Endothelial cell of umbilical vein (primary cell): Measurements from ENCODE around the gene PILRB. TPM values are rescaled to one million over a fixed set of nuclear protein-coding genes. Genes with fewer than 3 reads are reported as not detected.

Experiments
- BruUV-seq: library from RNA; stranded (reverse); fragments of 400-500 nt; replicated peaks from 2 replicates; lab custom pipeline; 2021; lab: Mats Ljungman, UMichigan
- CTCF ChIA-PET: fragments of 300-600, 350-600 bp; sonication (Branson Sonifier 250); formaldehyde crosslinking; loops from one replicate; lab custom pipeline; 2021; ENCODE audit warnings: antibody characterized with exemption, inconsistent platforms; lab: Charles Lee
- POLR2A ChIA-PET: fragments of 300-600, 350-600 bp; sonication (Branson Sonifier 250); formaldehyde crosslinking; loops from one replicate; lab custom pipeline; 2021; ENCODE audit warnings: antibody characterized with exemption, inconsistent platforms; lab: Charles Lee
- DNase-seq: peaks from one replicate; pipeline ENCODE4 v3.0.0-alpha.2; 2011; ENCODE audit warnings: low read depth, low spot score
- FAIRE-seq: peaks from 2 replicates; lab custom pipeline; 2011; peaks lifted over from hg19 to GRCh38; lab: Jason Lieb, UNC
- H2AFZ ChIP-seq: 2 replicates; pipeline ENCODE4 v1.6.0; 2012; ENCODE audit warnings: low read depth, low read length, control low read depth, inconsistent platforms
- H3K27ac ChIP-seq: 2 replicates; pipeline ENCODE4 v1.5.1; 2011; ENCODE audit warnings: low read depth, mild to moderate bottlenecking, control low read depth, low read length, moderate library complexity; ENCODE audit not compliant: insufficient read depth
- H3K27me3 ChIP-seq, 2 experiments: 2 replicates each; pipeline versions ENCODE4 v1.6.0 to v1.6.1; 2011; ENCODE audit warnings: low read length in 2 of 2, mixed read lengths in 1 of 2; ENCODE audit not compliant: control insufficient read depth in 2 of 2, insufficient read depth in 2 of 2
- H3K36me3 ChIP-seq, 2 experiments: 2 replicates in 1 of 2; 3 replicates in 1 of 2; pipeline ENCODE4 v1.5.1; 2011; ENCODE audit warnings: low read length in 2 of 2, mild to moderate bottlenecking in 1 of 2, moderate library complexity in 1 of 2; ENCODE audit not compliant: control insufficient read depth in 2 of 2, insufficient read depth in 2 of 2; ENCODE audit errors: extremely low read depth in 1 of 2
- H3K4me1 ChIP-seq: 3 replicates; pipeline ENCODE4 v1.5.1; 2011; ENCODE audit warnings: mild to moderate bottlenecking, low read length; ENCODE audit not compliant: control insufficient read depth, insufficient read depth; ENCODE audit errors: extremely low read depth
- H3K4me2 ChIP-seq: 2 replicates; pipeline ENCODE4 v1.6.1; 2011; ENCODE audit warnings: low read length, control low read depth, mixed read lengths; ENCODE audit not compliant: insufficient read depth
- H3K4me3 ChIP-seq, 3 experiments: fragments of 200-600 bp in 1 of 3; sonication (generic), shearing (Covaris generic) in 1 of 3; replicated peaks in 1 of 3; 2 replicates each; pipeline ENCODE4 v1.5.1; 2011 to 2016; ENCODE audit warnings: control low read depth in 3 of 3, low read length in 3 of 3, mild to moderate bottlenecking in 2 of 3, inconsistent platforms in 1 of 3, low read depth in 1 of 3, moderate library complexity in 1 of 3; ENCODE audit not compliant: insufficient read depth in 1 of 3
- H3K79me2 ChIP-seq: 2 replicates; pipeline ENCODE4 v1.6.0; 2012; ENCODE audit warnings: low read length, inconsistent platforms; ENCODE audit not compliant: control insufficient read depth, insufficient read depth
- H3K9ac ChIP-seq: replicated peaks from 2 replicates; pipeline ENCODE3; 2011; ENCODE audit warnings: low read length, control low read depth; ENCODE audit not compliant: insufficient read depth; ENCODE audit errors: extremely low read depth
- H3K9me1 ChIP-seq: replicated peaks from 3 replicates; pipeline ENCODE4 v1.6.0; 2011; ENCODE audit warnings: mild to moderate bottlenecking, low read length; ENCODE audit not compliant: control insufficient read depth, insufficient read depth; ENCODE audit errors: extremely low read depth
- H3K9me3 ChIP-seq: replicated peaks from 2 replicates; pipeline ENCODE4 v1.5.1; 2012; ENCODE audit warnings: low read length, inconsistent platforms; ENCODE audit not compliant: control insufficient read depth, insufficient read depth
- H4K20me1 ChIP-seq: replicated peaks from 2 replicates; pipeline ENCODE3; 2011; ENCODE audit warnings: mild to moderate bottlenecking, low read length; ENCODE audit not compliant: control insufficient read depth, insufficient read depth; ENCODE audit errors: extremely low read depth
- CTCF ChIP-seq, 2 donors: IDR thresholded peaks; 1 replicate in 1 of 2; 2 replicates in 1 of 2; pipeline ENCODE4 v1.5.1; 2011; ENCODE audit warnings: low read length in 2 of 2, mild to moderate bottlenecking in 2 of 2, moderate library complexity in 2 of 2, control low read depth in 1 of 2, inconsistent platforms in 1 of 2, low read depth in 1 of 2; ENCODE audit not compliant: insufficient read depth in 1 of 2; ENCODE audit errors: extremely low read depth in 1 of 2
- EZH2 ChIP-seq: IDR thresholded peaks from 2 replicates; pipeline ENCODE4 v1.6.1; 2012; ENCODE audit warnings: borderline replicate concordance, low read depth, mild to moderate bottlenecking, moderate library complexity, low read length, inconsistent platforms; ENCODE audit not compliant: severe bottlenecking
- FOS ChIP-seq: IDR thresholded peaks from 2 replicates; pipeline ENCODE4 v1.6.1; 2011; ENCODE audit warnings: mild to moderate bottlenecking, low read length, moderate library complexity, borderline replicate concordance; ENCODE audit not compliant: insufficient read depth
- GATA2 ChIP-seq: IDR thresholded peaks from 2 replicates; pipeline ENCODE4 v1.7.0; 2011; ENCODE audit warnings: low read depth, mild to moderate bottlenecking, moderate library complexity, mixed read lengths, low read length; ENCODE audit not compliant: insufficient read length, insufficient read depth
- MYC ChIP-seq: IDR thresholded peaks from one replicate; pipeline ENCODE4 v1.6.1; 2011; ENCODE audit warnings: mild to moderate bottlenecking, low read depth, low read length
- POLR2AphosphoS5 ChIP-seq: IDR thresholded peaks from 2 replicates; pipeline ENCODE4 v1.6.1; 2012; ENCODE audit warnings: low read depth, mild to moderate bottlenecking, control low read depth, low read length, moderate library complexity; ENCODE audit not compliant: insufficient read depth
- dilution Hi-C: fragments of 300-500 bp; cut with MboI; formaldehyde crosslinking; loops from one replicate; pipeline ENCODE4 v1.15.0; 2019; ENCODE audit warnings: low sequenced_read_pairs; ENCODE audit not compliant: extremely low pct_ligation_motif_present
- intact Hi-C: fragments of 100-400 bp; cut with micrococcal nuclease; formaldehyde crosslinking; loops from one replicate; pipeline ENCODE4 v1.10.0; 2022
- polyA plus RNA-seq, 4 experiments: library from polyadenylated mRNA; depleted of rRNA in 3 of 4; stranded (reverse) in 3 of 4; unstranded in 1 of 4; fragments of >200 nt; gene quantifications; 2 replicates each; pipeline versions ENCODE4 v1.2.1 to v1.2.3, GENCODE V29; 2011 to 2012; ENCODE audit warnings: missing spikeins in 1 of 4
- total RNA-seq: library from RNA; stranded (reverse); gene quantifications from 2 replicates; pipeline ENCODE4 v1.2.3, GENCODE V29; 2021

The PILRB gene
- total and polyA plus RNA-seq, 2 donors (not counting 3 experiments of a cell fraction or from before 2014, with no cell fraction given): 42.5 to 45.2 TPM

- Histone ChIP-seq H3K4me1 (peaks cover 4% of the 10 kb centered on the region), H2AFZ (peak overlapping the region; percentile 85), H3K4me2 (no peak overlapping the region), H3K4me3 (no peak overlapping the region), H3K27ac (no peak overlapping the region), H3K36me3 (no peaks in the 10 kb centered on the region), H3K27me3 (no peaks in the 10 kb centered on the region), H4K20me1 (no peaks in the 10 kb centered on the region), H3K9ac (no peak overlapping the region), H3K9me3 (no peaks in the 10 kb centered on the region), H3K9me1 (no peaks in the 10 kb centered on the region), H3K79me2 (no peaks in the 10 kb centered on the region)
- intact Hi-C loops (no loop called here), dilution Hi-C loops (no loop called here)
- TF ChIP-seq FOS: no peak
- no peak for TF ChIP-seq EZH2
- TF ChIP-seq MYC: no peak
- TF ChIP-seq POLR2AphosphoS5: no peak
- no peak for TF ChIP-seq CTCF (IDR thresholded peaks at IDR 0.05; ENCODE audit: extremely low read depth in 1 of 2, insufficient read depth in 1 of 2, low read depth in 1 of 2, low read length in 2 of 2)
- TF ChIP-seq GATA2: no peak
- ChIA-PET CTCF (no interaction called here), POLR2A (no interaction called here)
- FAIRE-seq (no peak), DNase-seq (no peak)
- no TSS peak for BruUV-seq
These were observed 14.3 kb downstream of the PILRB start for GRCh38 chr7:100372256-100372655.
